Kidney capillary endothelial cell (primary cell): ENCODE data around the gene ERO1A.

Source experiments
- DNase-seq: peaks from one replicate; pipeline ENCODE4 v3.0.0-alpha.2; 2018; ENCODE audit warnings: low spot score

Gene ERO1A

DNA sequence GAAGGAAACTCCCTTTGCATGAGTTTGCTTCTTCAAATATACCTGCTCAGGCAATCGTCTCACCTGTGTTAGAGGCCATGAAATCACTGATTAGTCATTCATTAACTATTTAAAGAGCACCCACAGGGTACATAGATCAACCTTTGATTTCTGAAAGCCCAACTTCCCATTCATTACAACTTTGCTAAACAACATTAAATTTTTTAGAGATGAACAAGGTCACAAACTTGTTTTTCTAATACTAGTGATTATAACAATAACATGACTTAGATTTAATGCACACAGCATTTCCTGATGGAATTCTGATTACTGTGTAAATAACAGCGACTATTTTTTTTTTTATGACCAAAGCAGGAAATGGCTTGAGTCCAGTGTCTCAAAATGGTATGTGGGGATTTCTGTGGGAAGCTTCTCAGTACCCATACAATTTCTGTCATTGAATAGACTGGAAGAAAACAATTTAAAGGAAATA, 5.4 kb upstream of the ERO1A start:
- DNase-seq: peak; percentile 43

DNA sequence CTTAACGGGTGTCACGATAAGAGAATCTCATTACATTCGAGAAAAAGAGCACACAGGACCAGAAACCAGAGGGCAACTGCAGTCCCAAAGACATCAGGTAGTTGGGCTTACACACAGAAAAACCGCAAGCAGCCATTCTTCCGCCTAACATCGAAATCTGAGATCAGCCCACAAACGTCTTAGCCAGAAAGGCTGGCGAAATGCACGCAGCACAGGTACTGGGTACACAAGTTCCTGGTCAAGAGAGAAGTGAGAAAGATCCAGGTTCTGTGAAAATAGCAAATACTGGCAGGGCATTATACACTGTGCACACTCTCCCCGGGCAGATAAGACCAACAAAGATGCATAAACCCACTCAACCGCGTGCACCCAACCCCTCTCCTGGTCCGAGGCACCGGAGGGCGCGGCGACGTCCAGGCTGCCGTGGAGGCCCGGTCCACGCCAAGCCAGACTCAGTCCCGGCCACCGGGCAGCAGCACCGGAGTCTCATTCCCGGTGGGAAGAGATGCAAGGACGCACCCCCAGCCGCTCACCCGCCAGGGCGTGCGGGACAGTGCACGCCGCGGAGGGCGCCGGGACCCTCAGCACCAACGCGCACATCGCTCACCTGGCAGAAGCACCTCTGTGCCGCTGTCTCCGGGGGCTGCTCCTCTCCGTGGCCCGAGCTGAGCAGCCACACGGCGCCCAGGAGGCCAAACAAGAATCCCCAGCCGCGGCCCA, 437 bp downstream of the ERO1A start:
- peak; percentile 47 for DNase-seq

DNA sequence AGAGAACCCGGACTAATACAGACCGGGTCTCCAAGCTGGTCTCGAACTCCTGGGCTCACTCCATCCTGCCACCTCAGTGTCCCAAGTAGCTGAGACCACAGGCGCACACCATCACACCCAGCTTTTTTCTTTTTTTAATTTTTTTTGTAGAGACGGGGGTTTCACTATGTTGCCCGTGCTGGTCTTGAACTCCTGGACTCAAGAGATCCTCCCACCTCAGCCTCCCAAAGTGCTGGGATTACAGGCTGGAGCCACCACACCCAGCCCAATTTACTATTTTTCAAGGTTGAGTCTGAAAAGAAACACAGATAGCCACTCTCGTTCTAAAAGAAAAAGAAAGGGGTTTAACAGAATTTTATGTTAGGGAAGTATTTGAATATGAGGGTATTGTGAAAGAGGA, 1.8 kb downstream of the ERO1A start:
- no peak for DNase-seq

DNA sequence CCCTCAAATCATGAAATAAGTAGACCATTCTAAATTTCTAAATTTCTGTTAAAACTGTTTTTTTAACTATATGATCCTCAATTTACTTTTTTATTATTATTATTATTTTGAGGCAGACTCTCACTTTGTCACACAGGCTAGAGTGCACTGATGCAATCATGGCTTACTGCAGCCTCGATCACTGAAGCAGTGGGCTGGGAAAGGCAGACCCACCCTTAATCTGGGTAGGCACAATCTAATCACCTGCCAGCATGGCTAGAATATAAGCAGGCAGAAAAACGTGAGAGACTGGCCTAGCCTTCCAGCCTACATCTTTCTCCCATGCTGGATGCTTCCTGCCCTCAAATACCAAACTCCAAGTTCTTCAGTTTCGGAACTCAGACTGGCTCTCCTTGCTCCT, 2.3 kb downstream of the ERO1A start:
- DNase-seq: no peak

DNA sequence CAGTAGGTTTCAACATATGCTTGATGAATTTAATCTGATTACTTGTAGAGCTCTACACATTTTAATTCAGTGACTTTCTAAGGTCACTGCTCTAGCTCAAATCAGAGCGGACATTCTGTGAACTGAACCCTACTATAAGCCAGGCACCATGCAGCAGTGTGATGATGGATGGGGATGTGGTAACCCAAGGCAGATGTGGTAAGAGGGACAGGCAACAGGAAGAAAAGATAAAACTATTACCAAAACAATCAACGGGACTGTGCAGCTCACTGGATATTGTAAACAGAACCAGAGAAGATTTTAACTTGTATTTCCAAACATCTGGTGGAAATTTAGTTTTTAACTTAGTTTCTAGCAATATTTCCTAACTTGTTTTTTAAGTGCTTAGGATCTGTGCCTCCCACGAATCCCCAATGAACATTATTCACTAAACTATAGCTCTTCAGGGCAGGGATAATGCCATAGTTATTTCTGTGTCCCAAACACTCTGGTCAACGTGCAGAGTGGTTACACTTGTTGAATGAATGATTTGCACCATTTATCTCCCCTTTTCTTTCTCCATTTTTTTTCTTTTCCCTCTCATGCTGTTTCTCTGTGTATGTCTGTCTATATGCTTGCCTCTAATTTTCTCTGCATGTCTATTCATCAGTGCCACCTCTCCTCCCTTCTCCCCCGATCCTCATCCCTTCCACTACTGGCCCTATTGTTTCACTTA, 3.0 kb downstream of the ERO1A start:
- no peak for DNase-seq

DNA sequence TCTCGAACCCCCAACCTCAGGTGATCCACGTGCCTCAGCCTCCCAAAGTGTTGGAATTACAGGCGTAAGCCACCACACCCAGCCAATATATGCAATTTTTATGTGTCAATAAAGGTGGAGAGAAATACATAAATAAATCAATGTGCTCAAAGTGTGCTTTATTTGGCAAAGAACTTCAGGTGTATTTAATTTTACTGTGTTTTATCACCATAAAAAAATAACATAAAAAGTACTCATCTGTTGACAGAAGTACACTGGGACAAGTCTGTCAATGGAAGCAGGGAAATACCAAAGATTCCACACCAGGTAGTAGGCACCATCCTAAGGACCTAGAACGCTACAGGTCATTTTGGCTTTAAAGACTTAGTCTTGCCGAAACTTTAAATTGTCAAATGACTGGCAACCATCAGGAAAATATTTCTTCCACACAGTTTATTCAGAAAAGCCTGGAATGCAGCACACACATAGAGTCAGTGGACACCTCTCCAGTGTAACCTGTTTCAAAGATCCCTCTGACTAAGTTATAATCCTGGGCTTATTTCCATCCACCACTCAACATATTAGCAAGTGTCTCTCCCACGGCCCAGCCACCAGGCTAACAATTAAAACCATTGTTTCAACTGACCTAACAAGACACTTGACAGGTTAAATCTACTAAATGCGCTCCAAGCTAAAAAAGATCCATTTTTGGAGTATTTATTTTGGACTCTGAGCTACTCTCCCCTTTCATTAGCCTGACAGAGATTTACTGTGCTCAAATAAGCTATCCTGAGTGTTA, 4.2 kb downstream of the ERO1A start:
- DNase-seq: no peak

DNA sequence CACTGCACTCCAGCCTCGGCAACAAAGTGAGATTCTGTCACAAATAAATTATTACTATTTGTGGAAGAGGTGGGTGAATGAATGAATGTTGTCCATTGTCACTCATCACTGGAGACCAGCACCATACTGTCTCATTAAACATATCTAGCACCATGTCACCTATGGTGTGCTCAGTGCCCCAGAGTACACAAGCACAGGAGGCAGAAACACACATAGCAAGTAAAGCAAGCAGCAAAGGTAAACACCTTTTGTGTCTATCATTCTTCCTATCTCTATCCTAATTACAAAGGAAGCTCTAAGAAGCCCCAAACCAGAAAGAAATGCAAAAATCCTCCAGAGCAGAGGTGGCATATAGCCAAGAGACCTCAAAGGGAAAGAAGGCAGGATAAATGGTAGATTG, 9.2 kb downstream of the ERO1A start:
- DNase-seq: no peak

DNA sequence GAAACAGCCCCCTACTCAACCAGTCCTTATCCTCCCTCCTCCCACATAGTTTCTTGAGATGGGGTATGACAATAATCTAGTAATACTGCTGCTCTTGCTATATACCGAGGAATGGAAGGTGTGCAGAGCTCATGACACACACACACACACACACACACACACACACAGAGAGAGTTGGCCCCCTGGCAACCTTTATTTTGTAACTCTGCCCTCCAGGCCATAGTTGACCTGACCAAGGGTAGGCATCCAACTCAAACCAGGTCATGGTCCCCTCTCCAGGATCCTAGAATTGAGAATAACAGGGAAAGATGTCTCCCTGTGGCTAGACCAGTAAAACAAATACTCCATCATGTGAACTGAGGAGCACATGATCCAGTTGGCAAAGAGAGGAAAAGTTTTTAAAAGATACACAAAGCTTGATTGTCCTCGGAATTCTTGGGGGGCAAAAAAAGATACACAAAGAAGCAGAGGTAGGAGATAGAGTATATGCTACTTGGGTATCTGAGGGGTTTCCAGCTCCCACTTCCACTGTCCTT, 11.3 kb downstream of the ERO1A start:
- DNase-seq: no peak

DNA sequence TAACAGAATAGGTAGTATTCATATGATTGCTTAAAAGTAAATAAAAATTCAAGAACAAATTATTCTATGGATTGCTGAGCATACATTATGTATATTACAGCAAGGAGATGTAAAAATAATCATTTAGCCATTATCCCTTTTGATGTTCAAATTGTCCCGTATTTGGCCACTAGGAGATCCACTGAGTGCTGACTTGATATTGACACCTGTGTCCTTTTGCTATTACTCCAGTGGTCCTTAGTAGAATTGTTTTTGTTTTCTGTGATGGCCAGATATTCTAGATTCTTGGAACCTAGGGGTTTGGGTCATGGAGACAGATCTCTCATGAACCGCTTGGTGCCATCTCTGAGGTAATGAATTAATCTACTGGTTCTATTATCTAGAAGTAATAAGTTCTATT, 16.8 kb downstream of the ERO1A start:
- no peak for DNase-seq

DNA sequence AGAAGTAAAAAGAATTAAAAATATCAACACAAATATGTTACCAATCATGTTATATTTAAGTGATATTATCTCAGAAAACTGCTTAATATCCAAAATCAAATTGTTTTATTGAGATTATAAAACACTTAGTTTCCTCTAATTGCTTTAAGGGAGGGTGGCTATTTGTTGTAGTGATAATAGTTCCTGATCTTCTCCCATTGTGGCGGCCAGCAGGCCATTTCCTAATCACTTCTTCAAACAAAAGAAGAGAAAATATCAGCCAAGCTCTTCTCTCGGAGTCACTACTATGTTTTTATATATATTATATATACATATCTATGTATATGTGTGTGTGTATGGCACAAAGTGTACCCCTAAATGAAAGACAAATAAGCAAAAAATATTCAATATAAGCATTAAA, 31.5 kb downstream of the ERO1A start:
- no peak for DNase-seq

DNA sequence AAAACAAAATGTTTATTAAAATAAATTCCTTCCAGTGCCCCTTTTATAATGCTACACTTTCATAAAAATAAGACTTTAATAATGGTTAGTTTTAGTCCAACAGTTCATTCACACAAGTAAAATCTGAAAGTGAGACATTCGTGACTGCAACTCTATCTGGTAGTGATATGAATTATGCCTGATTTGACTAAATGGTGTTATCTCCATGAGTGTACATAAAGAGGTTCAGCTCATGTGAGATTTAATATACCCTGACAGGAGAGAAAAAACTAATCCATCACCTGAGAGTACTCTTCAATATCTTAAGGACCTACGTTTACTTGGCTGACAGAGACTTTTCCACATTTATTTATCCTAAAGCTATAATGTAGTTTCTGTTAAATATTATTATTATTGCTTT, 34.0 kb downstream of the ERO1A start:
- no peak for DNase-seq

DNA sequence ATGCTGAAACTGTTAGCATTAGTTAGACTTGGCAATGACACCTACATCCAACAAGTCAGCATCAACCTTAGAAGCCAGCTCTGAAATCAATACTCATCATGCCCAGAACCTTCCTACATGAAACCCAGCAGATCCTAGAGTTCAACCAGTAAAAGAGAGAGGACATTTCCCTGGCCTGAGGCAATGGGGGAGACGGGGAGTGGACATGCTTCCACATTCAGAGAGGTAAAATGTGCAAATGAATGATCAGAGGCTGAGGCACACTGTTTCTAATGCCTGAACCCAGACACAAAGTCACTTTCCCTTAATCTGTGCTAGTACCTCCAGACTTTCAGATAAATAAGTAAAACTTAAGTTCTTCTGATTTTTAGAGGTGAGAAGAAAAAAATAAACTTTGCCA, 34.5 kb downstream of the ERO1A start:
- no peak for DNase-seq

DNA sequence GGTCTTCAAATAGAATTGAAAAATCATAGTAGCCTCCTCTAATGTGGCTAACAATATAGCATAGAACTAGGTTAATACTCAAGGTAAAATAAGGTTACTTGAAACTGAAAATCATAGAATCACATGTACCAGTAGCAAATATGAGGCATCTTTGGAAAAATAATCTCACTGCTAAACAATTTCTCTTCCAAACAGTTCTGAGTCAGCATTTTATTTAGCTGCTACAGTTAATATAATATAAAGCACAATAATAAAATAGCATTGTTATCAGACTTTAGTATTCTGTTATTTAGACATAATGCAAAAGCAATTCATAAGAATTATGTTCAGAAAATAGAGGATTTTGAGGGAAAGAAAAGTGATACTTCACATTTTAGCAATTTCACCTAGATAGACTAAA, 35.0 kb downstream of the ERO1A start:
- DNase-seq: no peak

DNA sequence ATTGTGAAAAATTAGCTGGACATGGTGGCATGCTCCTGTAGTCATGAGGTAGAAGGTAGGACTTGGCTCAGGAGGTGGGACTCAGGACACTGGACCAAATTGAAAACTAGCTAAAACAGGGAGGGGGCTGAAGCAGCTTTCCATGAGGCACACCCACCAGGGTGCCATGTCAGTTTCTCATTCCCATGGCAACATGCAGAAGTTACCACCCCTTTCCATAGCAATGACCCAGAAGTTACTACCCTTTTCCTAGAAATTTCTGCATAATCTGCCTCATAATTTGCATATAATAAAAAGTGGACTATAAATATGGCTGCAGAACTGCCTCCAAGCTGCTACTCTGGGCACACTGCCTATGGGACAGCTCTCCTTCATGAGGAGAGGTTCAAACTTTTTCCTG, 38.5 kb downstream of the ERO1A start:
- no peak for DNase-seq

DNA sequence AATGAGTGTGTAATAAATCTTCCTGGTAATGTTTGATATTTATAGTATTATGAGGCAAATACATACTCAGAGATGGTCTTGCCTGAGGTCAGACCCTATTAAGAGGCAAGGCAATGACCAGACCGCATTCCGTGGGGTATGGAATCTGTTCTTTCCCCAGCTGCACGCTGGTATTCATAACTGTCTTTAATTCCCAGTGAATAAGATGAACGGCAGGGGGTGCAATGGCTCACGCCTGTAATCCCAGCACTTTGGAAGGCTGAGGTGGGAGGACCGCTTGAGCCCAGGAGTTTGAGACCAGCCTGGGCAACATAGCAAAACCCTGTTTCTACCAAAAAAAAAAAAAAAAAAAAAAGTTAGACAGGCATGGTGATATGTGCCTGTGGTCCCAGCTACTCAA, 44.6 kb downstream of the ERO1A start:
- DNase-seq: no peak

DNA sequence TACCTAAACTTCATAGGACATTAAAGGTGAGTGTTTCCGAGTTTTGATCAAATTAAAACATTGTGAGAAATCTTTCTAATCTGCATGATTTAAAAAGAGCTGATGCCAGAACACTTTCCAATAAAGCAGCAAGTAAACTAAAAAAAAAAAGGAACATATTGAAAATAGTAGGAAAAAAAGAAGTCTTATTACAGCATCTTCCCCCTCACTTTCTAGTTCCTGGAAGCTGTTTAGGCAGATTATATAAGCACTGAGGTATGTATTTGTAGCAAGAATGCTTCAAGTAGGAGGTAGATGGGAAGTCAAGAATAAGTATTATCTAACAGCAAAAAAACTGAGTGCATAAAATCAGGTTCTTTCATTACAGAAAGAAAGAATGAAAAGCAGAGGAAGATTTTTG, 45.8 kb downstream of the ERO1A start:
- no peak for DNase-seq

DNA sequence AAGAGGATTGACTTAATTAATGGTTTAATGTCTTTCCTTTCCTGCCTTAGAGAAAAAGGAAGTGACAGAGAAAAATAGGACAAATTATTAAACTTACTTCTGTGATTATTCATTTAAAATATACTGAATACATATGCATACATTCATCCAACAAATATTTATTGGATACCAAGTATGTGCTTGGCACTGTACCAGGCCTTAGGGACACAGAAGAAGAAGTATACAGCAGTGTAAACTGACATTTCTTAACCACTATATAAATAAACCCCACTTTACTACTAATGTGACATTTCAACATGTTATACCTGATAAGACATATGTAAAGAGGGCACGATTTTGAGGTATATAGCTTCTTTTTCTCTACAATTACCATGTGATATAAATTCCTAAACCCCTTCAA, 53.6 kb downstream of the ERO1A start:
- no peak for DNase-seq

DNA sequence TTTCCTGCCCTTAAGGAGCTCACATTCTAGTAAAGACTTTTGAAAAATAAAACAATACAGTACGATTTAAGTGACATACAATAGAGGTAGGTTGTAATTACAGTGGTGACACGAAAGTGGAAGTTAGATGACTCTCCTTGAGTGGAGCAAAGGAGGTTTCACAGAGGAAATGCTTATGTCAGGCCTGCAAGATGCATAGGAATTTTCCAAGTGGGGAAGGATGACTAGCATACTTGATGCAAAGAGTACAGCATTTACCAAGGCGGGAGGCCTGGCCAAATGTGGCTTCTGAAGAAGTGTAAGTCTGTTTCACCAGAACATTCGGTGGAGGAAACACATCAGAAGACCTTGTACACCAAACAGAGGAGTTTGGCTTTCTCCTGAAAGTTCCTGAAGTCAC, 55.2 kb downstream of the ERO1A start:
- DNase-seq: no peak

DNA sequence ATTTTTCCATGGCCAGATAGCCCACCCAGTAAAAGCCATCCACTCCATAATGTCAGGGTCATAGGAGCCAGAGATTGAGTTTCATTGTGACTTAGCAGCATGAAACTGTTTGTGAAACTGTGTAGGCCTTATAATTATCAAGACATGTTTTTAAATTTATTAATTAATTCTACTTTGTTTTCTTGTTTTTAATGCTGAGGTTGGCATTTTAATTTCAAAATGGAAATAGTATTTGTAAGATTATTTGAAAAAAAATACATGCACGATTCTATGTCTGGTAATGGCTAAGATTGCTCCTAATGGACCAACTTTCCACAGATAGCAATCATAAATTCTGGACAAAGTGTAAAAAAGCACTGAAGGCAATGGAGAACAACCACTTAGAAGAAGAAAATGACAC, 75.7 kb downstream of the ERO1A start:
- DNase-seq: no peak

DNA sequence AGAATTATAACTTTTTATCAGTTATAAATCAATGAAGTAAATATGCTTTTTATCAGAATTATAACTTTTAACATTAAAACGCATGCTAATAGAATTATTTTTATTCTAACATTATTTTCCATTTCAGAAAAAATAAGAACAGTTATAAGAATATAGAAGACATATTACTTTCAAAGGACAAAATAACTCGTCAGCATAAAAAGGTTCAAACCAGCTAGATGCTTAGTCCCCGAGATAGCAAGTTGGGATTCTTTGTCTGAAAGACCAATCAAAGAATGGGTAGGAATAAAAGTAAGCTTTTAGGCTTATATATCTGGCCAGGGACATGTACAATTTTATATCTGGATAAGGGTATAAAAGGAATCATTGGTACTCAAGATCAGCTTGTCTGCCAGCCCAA, 76.8 kb downstream of the ERO1A start:
- no peak for DNase-seq

DNA sequence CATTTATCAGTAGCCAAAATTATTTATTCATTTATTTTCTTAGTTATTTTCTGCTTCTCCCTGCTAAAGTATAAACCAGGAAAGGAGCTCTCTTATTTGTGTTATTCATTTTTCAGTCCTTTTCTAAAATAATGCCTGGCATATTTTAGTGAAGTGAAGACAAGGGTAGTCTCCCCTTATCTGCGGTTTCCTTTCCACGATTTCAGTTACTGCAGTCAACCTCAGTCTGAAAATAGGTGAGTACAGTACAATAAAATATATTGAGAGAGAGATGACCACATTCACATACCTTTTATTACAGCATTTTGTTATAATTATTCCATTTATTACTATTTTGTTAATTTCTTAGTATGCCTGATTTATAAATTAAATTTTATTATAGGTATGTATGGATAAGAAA, 85.2 kb downstream of the ERO1A start:
- DNase-seq: no peak

DNA sequence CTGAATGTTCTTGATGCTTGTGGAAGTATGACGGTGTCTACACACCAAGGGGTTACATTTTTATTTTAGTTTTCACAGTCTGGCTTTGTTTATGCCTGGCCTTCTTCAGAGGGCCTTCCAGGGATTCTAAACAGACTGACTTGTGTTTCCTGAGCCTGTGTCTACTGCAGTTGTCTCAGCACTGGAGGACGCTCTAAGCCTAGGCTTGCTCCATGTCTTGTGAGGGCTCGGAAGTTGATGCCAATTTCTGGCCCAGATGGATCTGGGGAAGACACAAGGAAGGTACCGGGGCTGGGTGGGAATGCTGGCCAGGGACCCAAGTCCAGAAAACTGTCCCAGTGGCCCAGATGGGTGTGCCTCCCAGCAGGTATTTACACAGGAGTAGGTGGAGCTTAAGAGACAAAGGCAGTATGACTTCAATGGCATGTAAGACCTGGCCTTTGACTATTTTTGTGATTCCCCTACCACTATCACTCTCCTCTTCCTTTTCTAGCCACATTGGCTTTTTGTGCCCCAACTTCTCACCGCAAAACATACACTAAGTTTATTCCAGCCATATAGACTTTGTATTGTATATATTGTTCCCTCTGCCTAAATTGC, 85.8 kb downstream of the ERO1A start:
- DNase-seq: no peak
